Bronchial epithelial cell (primary cell): ENCODE results near the gene ANK2. TPM values are rescaled to one million over a fixed set of nuclear protein-coding genes. Genes with fewer than 3 reads are reported as not detected.

Experiments
- DNase-seq: peaks from one replicate; pipeline ENCODE4 v3.0.0-alpha.2; 2010; ENCODE audit warnings: low read depth
- FAIRE-seq: peaks from 2 replicates; lab custom pipeline; 2011; peaks lifted over from hg19 to GRCh38; lab: Jason Lieb, UNC
- H3K27me3 ChIP-seq: 2 replicates; pipeline ENCODE4 v1.5.1; 2011; ENCODE audit warnings: low read length; ENCODE audit not compliant: control insufficient read depth, insufficient read depth
- H3K36me3 ChIP-seq: 2 replicates; pipeline ENCODE4 v1.5.1; 2011; ENCODE audit warnings: low read length; ENCODE audit not compliant: control insufficient read depth, insufficient read depth
- H3K4me3 ChIP-seq: 2 replicates; pipeline ENCODE4 v1.5.1; 2011; ENCODE audit warnings: mild to moderate bottlenecking, low read depth, low read length, control low read depth
- CTCF ChIP-seq: IDR thresholded peaks from 2 replicates; pipeline ENCODE4 v1.5.1; 2011; ENCODE audit warnings: mild to moderate bottlenecking, moderate library complexity, low read length, control low read depth, inconsistent platforms; ENCODE audit not compliant: insufficient read depth, severe bottlenecking
- total RNA-seq: library from RNA; depleted of rRNA; stranded (reverse); fragments of >200 nt; gene quantifications from 2 replicates; pipeline ENCODE4 v1.2.1, GENCODE V29; 2014

Gene ANK2
- total RNA-seq, 1 donor from 2014 or later = 2.6 TPM

- FAIRE-seq (peak; percentile 43), DNase-seq (no peak)
- H3K4me3 ChIP-seq = no peak overlapping the region
- TF ChIP-seq CTCF = no peak
- no peaks in the 10 kb centered on the region for H3K36me3 ChIP-seq
- no peaks in the 10 kb centered on the region for H3K27me3 ChIP-seq
Observed at GRCh38 chr4:113276464-113277170, 227.2 kb downstream of the ANK2 start.

- Histone ChIP-seq H3K4me3 (no peak overlapping the region), H3K27me3 (no peaks in the 10 kb centered on the region), H3K36me3 (no peaks in the 10 kb centered on the region)
- peak; percentile 81 for TF ChIP-seq CTCF
- FAIRE-seq (no peak), DNase-seq (peak; percentile 65)
Observed at GRCh38 chr4:113278324-113278934, 229.0 kb downstream of the ANK2 start.

GRCh38 chr4:113285501-113285900 lies 236.0 kb downstream of the ANK2 start:
- Histone ChIP-seq H3K4me3 (no peak overlapping the region), H3K36me3 (no peaks in the 10 kb centered on the region), H3K27me3 (no peaks in the 10 kb centered on the region)
- no peak for TF ChIP-seq CTCF
- no peak for DNase-seq
- no peak for FAIRE-seq

- no peak for DNase-seq
- FAIRE-seq = no peak
- no peak overlapping the region for H3K4me3 ChIP-seq
- no peaks in the 10 kb centered on the region for H3K27me3 ChIP-seq
- H3K36me3 ChIP-seq = no peaks in the 10 kb centered on the region
- no peak for TF ChIP-seq CTCF
Observed at GRCh38 chr4:113288257-113288656, 238.8 kb downstream of the ANK2 start.

- Histone ChIP-seq H3K27me3 (no peaks in the 10 kb centered on the region), H3K36me3 (no peaks in the 10 kb centered on the region), H3K4me3 (no peak overlapping the region)
- DNase-seq = no peak
- no peak for TF ChIP-seq CTCF
- FAIRE-seq = no peak
Observed at GRCh38 chr4:113288696-113289095, 239.2 kb downstream of the ANK2 start.
